ENCODE measurements around the gene LVRN. TPM values are rescaled to one million over a fixed set of nuclear protein-coding genes. Genes with fewer than 3 reads are reported as not detected.

LVRN gene
- total RNA-seq, 2 donors from 2014 or later: 0.92 to 2.3 TPM

DNA sequence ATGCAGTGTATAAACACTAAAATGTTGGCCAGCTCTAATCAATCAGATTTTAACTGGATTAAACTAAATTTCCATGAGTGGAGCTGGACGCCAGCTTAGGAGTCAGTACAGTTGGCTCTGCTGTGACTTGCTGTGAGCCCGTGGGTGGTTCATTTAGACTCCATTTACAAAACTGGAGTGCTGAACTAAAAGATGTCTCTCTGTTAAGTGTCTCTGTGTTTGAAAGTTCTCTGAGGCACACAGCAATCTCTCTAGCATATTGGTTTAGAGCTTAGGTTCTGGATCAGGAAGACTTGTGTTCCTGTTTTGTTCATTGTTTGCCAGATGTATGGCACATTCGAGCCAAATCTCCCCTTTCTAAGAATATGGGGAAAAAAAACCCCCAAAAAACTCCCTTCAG, 42.0 kb downstream of the LVRN start:
- ATAC-seq (ENCODE audit: insufficient number of reproducible peaks, low FRiP score, low read depth): no peak

DNA sequence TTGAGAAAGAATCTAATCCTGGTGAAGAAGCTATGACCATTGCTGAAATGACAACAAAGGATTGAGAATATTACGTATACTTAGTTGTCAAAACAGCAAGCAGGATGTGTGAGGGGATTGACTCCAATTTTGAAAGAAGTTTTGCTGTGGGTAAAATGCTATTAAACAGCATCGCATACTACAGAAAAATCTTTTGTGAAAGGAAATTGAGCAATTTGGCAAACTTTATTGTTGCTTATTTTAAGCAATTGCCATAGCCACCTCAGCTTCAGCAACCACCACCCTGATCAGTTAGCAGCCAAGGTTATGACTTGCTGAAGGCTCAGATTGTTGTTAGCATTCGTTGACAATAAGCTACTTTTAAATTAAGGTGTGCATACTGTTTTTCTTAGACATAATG, 47.5 kb downstream of the LVRN start:
- DNase-seq (ENCODE audit: low spot score): no peak

More for the DNA sequence above, 42.0 kb downstream of the LVRN start:
- Histone ChIP-seq H3K4me3 (no peak overlapping the region), H3K27ac (no peak overlapping the region), H3K27me3 (replicated peaks; ENCODE audit: insufficient read depth) (no peaks in the 10 kb centered on the region), H3K4me1 (ENCODE audit: control insufficient read depth in 1 of 2, low read depth in 2 of 2) (peaks cover 3 to 6% of the 10 kb centered on the region in 2 donors), H3K9me3 (no peaks in the 10 kb centered on the region), H3K36me3 (no peaks in the 10 kb centered on the region)
- TF ChIP-seq, protein P1, sequence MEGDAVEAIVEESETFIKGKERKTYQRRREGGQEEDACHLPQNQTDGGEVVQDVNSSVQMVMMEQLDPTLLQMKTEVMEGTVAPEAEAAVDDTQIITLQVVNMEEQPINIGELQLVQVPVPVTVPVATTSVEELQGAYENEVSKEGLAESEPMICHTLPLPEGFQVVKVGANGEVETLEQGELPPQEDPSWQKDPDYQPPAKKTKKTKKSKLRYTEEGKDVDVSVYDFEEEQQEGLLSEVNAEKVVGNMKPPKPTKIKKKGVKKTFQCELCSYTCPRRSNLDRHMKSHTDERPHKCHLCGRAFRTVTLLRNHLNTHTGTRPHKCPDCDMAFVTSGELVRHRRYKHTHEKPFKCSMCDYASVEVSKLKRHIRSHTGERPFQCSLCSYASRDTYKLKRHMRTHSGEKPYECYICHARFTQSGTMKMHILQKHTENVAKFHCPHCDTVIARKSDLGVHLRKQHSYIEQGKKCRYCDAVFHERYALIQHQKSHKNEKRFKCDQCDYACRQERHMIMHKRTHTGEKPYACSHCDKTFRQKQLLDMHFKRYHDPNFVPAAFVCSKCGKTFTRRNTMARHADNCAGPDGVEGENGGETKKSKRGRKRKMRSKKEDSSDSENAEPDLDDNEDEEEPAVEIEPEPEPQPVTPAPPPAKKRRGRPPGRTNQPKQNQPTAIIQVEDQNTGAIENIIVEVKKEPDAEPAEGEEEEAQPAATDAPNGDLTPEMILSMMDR (IDR thresholded peaks at IDR 0.05): no peak
- no peak for DNase-seq (ENCODE audit: low spot score)

DNA sequence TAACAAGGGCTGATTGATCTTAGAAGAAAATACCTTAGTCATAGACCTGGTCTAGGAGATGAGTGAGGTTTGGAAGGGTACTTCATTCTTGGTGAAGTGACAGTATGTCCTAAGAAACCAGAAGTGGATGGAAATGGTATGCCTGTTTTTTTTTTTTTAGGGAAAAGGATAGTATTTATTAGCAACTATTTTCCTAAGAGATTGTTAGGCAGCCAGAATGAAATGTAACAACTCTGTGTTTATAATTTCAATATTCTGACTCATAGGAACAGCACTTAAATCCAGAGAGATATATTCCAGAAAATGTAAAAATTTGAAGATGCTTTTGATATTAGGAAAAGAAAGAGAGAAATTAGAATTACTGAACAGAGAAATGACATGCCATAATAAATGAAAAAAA, 48.8 kb downstream of the LVRN start:
- Histone ChIP-seq H3K27me3 (replicated peaks; ENCODE audit: insufficient read depth) (no peaks in the 10 kb centered on the region), H3K4me1 (ENCODE audit: control insufficient read depth in 1 of 2, low read depth in 2 of 2) (no peaks in the 10 kb centered on the region), H3K27ac (no peak overlapping the region), H3K36me3 (no peaks in the 10 kb centered on the region), H3K4me3 (no peak overlapping the region), H3K9me3 (no peaks in the 10 kb centered on the region)
- ATAC-seq (ENCODE audit: insufficient number of reproducible peaks, low FRiP score, low read depth) (no peak), DNase-seq (ENCODE audit: low spot score) (no peak)
- TF ChIP-seq, protein P1 (IDR thresholded peaks at IDR 0.05): no peak

More for the DNA sequence above, 47.5 kb downstream of the LVRN start:
- H3K9me3 ChIP-seq: no peaks in the 10 kb centered on the region
- no peaks in the 10 kb centered on the region for H3K27me3 ChIP-seq (replicated peaks; ENCODE audit: insufficient read depth)
- no peak overlapping the region for H3K4me3 ChIP-seq
- no peak overlapping the region for H3K27ac ChIP-seq
- TF ChIP-seq, protein P1 (IDR thresholded peaks at IDR 0.05): no peak
- no peak for ATAC-seq (ENCODE audit: insufficient number of reproducible peaks, low FRiP score, low read depth)
- no peaks in the 10 kb centered on the region for H3K36me3 ChIP-seq
- H3K4me1 ChIP-seq (ENCODE audit: control insufficient read depth in 1 of 2, low read depth in 2 of 2): peaks cover 3 to 6% of the 10 kb centered on the region in 2 donors

DNA sequence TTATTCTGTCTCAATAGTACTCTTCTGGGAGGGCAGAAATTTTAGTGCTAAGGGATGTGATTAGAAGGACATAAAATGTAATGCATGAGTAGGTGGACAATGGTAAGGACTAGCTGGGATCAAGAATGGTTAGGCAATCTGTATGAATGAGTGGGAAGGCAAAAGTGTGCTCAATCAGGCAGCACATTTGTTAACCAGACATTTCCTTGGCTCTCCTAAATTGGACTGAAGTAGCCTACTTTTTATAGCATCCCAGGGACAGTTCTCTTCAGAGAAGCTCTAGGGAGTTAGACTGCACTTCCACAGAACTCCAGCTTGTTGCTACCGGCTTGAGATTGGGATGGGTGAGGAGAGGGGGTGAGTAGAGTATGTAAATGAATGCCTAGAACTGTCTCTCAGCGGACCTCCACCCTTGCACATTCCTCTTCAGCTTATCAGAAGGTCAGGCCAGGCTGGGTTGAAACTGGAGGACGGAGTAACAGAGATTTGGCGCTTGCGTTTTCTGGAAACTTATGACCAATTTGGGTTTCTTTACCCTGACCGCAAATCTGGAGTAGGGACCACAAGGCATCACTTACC, 51.0 kb downstream of the LVRN start:
- no peaks in the 10 kb centered on the region for H3K4me1 ChIP-seq (ENCODE audit: control insufficient read depth in 1 of 2, low read depth in 2 of 2)
- DNase-seq (ENCODE audit: low spot score) (no peak), ATAC-seq (ENCODE audit: insufficient number of reproducible peaks, low FRiP score, low read depth) (no peak)
- no peak overlapping the region for H3K27ac ChIP-seq
- H3K27me3 ChIP-seq (replicated peaks; ENCODE audit: insufficient read depth): no peaks in the 10 kb centered on the region
- TF ChIP-seq, protein P1 (IDR thresholded peaks at IDR 0.05): no peak
- no peaks in the 10 kb centered on the region for H3K36me3 ChIP-seq
- H3K9me3 ChIP-seq: no peaks in the 10 kb centered on the region
- H3K4me3 ChIP-seq: no peak overlapping the region

DNA sequence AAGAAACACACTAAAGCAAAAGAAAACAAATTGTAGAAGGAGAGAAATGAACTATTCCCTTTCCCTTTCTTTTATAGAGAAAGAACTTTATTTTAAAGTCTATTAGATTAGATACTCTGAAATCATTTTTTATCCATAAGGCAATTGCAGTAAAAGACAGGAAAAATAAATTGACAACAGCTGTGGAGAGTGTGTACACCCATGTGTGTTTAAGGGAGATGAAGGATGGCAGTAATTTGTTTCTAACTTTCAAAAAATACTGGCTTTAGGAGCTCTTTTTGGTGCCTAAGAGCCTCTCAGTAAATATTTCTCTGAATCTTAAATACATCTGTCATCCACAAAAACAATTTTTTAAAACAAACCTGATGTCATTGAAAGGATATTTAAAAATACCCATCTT, 51.7 kb downstream of the LVRN start:
- TF ChIP-seq, protein P1 (IDR thresholded peaks at IDR 0.05): no peak
- Histone ChIP-seq H3K27me3 (replicated peaks; ENCODE audit: insufficient read depth) (no peaks in the 10 kb centered on the region), H3K36me3 (no peaks in the 10 kb centered on the region), H3K27ac (no peak overlapping the region), H3K4me3 (no peak overlapping the region), H3K9me3 (no peaks in the 10 kb centered on the region), H3K4me1 (ENCODE audit: control insufficient read depth in 1 of 2, low read depth in 2 of 2) (no peaks in the 10 kb centered on the region)
- DNase-seq (ENCODE audit: low spot score): no peak
- ATAC-seq (ENCODE audit: insufficient number of reproducible peaks, low FRiP score, low read depth): no peak

All from thoracic aorta (tissue), 2 donors.